Mesendoderm (in vitro differentiated cells): ENCODE measurements around the gene PLCB1.

Experiments used
- DNase-seq: peaks from one replicate; pipeline ENCODE4 v3.0.0; 2013
- H2AK5ac ChIP-seq: 2 replicates; pipeline ENCODE4 v1.6.1; 2013; ENCODE audit warnings: low read length, inconsistent platforms
- H2BK120ac ChIP-seq: 2 replicates; pipeline ENCODE4 v1.6.1; 2013; ENCODE audit warnings: low read depth, mild to moderate bottlenecking, low read length, moderate library complexity, mixed read lengths
- H2BK15ac ChIP-seq: replicated peaks from 2 replicates; pipeline ENCODE4 v1.6.1; 2013; ENCODE audit warnings: low read depth, mild to moderate bottlenecking, moderate library complexity
- H2BK5ac ChIP-seq: 2 replicates; pipeline ENCODE4 v1.6.1; 2013; ENCODE audit warnings: low read length, inconsistent platforms
- H3K18ac ChIP-seq: 2 replicates; pipeline ENCODE4 v1.6.1; 2013; ENCODE audit warnings: mild to moderate bottlenecking, low read length, mixed read lengths
- H3K23ac ChIP-seq: one replicate; pipeline ENCODE4 v1.6.1; 2013; ENCODE audit warnings: low read length
- H3K27ac ChIP-seq: 2 replicates; pipeline ENCODE4 v1.5.1; 2013; ENCODE audit warnings: low read depth, mild to moderate bottlenecking, inconsistent platforms, low read length, moderate library complexity
- H3K27me3 ChIP-seq: 2 replicates; pipeline ENCODE4 v1.6.1; 2013; ENCODE audit warnings: low read length, control low read depth, mild to moderate bottlenecking, inconsistent platforms; ENCODE audit not compliant: insufficient read depth, poor library complexity
- H3K36me3 ChIP-seq: 2 replicates; pipeline ENCODE4 v1.6.1; 2013; ENCODE audit warnings: low read length, inconsistent platforms; ENCODE audit not compliant: control insufficient read depth, insufficient read depth
- H3K4ac ChIP-seq: one replicate; pipeline ENCODE4 v1.6.1; 2013; ENCODE audit warnings: low read depth, mild to moderate bottlenecking, low read length, moderate library complexity
- H3K4me1 ChIP-seq: 2 replicates; pipeline ENCODE4 v1.6.1; 2013; ENCODE audit warnings: low read depth, low read length, inconsistent platforms; ENCODE audit not compliant: control insufficient read depth
- H3K4me2 ChIP-seq: 2 replicates; pipeline ENCODE4 v1.6.1; 2013; ENCODE audit warnings: low read length
- H3K4me3 ChIP-seq: 2 replicates; pipeline ENCODE4 v1.5.1; 2013; ENCODE audit warnings: mild to moderate bottlenecking, low read length
- H3K56ac ChIP-seq: one replicate; pipeline ENCODE4 v1.6.1; 2013; ENCODE audit warnings: low read length
- H3K79me1 ChIP-seq: 2 replicates; pipeline ENCODE4 v1.6.1; 2013; ENCODE audit warnings: low read length, inconsistent platforms
- H3K79me2 ChIP-seq: 2 replicates; pipeline ENCODE4 v1.6.1; 2013; ENCODE audit warnings: mild to moderate bottlenecking, low read length; ENCODE audit not compliant: control insufficient read depth, insufficient read depth
- H3K9ac ChIP-seq: 2 replicates; pipeline ENCODE4 v1.6.1; 2013; ENCODE audit warnings: low read length, inconsistent platforms
- H4K5ac ChIP-seq: one replicate; pipeline ENCODE4 v1.6.1; 2013; ENCODE audit warnings: low read length
- H4K8ac ChIP-seq: one replicate; pipeline ENCODE4 v1.6.1; 2013; ENCODE audit warnings: low read depth, mild to moderate bottlenecking, control low read depth, low read length, moderate library complexity
- WGBS: extraction: QIAGEN DNeasy Blood & Tissue Kit; methylation state at CpG from one replicate; pipeline ENCODE4 v1.1.7; 2013; ENCODE audit warnings: low lambda C conversion rate, missing lambda C conversion rate; ENCODE audit not compliant: insufficient coverage; ENCODE audit errors: extremely low coverage; 5-methylcytosine and 5-hydroxymethylcytosine counted together

PLCB1 gene

GRCh38 chr20:8788275-8788674 lies 656.2 kb downstream of the PLCB1 start:
- Histone ChIP-seq H3K9ac (no peak overlapping the region), H3K23ac (no peak overlapping the region), H3K27me3 (no peaks in the 10 kb centered on the region), H3K27ac (no peak overlapping the region), H2BK120ac (no peak overlapping the region), H4K5ac (no peak overlapping the region), H2BK15ac (no peak overlapping the region), H3K56ac (no peak overlapping the region), H3K18ac (no peak overlapping the region), H3K36me3 (no peaks in the 10 kb centered on the region), H3K4me1 (no peaks in the 10 kb centered on the region), H2AK5ac (no peak overlapping the region), H3K79me2 (no peaks in the 10 kb centered on the region), H3K4me3 (no peak overlapping the region), H4K8ac (no peak overlapping the region), H2BK5ac (no peak overlapping the region), H3K4ac (no peak overlapping the region), H3K4me2 (no peak overlapping the region), H3K79me1 (no peaks in the 10 kb centered on the region)
- no CpG with 5 or more reads among the region's 2 CpGs for WGBS
- no peak for DNase-seq

- no peak overlapping the region for H2BK120ac ChIP-seq
- no peak overlapping the region for H2BK15ac ChIP-seq
- no peak overlapping the region for H3K4me3 ChIP-seq
- H3K4me1 ChIP-seq = no peaks in the 10 kb centered on the region
- no peak overlapping the region for H3K9ac ChIP-seq
- no peak overlapping the region for H3K56ac ChIP-seq
- no peak overlapping the region for H3K27ac ChIP-seq
- H3K36me3 ChIP-seq = no peaks in the 10 kb centered on the region
- no peak overlapping the region for H3K23ac ChIP-seq
- peak overlapping the region; percentile 76 for H3K18ac ChIP-seq
- H3K79me2 ChIP-seq = no peaks in the 10 kb centered on the region
- H4K8ac ChIP-seq = no peak overlapping the region
- no peak overlapping the region for H3K4me2 ChIP-seq
- no peak overlapping the region for H2BK5ac ChIP-seq
- H2AK5ac ChIP-seq = no peak overlapping the region
- no peaks in the 10 kb centered on the region for H3K27me3 ChIP-seq
- no peak overlapping the region for H4K5ac ChIP-seq
- H3K79me1 ChIP-seq = no peaks in the 10 kb centered on the region
- DNase-seq = peak; percentile 56
- peak overlapping the region; percentile 9 for H3K4ac ChIP-seq
Observed at GRCh38 chr20:8788831-8789230, 656.8 kb downstream of the PLCB1 start.

DNA sequence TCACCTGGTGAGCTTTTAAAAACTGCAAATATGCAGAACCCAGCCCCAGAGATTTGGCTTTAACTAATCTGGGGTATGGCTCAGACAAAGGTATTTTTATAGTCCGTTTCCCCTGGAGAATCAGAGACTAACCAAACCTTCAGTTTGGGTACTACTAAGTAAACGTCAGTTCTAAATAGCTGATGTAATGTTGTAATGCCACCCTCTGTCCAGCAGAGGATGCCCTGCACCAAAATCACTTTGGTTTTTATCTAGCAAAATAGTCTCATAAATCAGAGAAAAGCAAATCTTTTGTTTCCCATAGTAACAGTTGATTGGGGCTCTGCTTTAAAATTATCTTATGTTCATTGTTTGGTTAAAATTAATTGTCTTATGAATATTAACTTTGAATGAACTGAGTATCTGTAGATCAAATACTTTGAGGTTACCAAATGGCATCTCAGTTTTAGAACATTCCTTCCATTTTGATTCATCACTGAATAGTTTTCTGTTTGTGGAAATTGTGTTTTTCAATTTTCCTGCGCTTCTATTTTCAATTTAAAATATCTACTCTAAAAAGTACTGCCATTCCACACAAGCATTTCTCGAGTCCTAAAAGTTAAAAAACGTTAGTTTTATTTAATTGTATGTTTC lies 658.5 kb downstream of the PLCB1 start:
- Histone ChIP-seq H3K23ac (no peak overlapping the region), H3K4ac (no peak overlapping the region), H3K79me2 (no peaks in the 10 kb centered on the region), H3K79me1 (no peaks in the 10 kb centered on the region), H3K27me3 (no peaks in the 10 kb centered on the region), H3K56ac (no peak overlapping the region), H4K5ac (no peak overlapping the region), H3K18ac (no peak overlapping the region), H4K8ac (no peak overlapping the region), H3K9ac (peak overlapping the region; percentile 31), H3K36me3 (no peaks in the 10 kb centered on the region), H3K4me2 (no peak overlapping the region), H3K4me3 (no peak overlapping the region), H3K4me1 (no peaks in the 10 kb centered on the region), H2BK5ac (no peak overlapping the region), H3K27ac (no peak overlapping the region), H2BK15ac (no peak overlapping the region), H2AK5ac (no peak overlapping the region), H2BK120ac (peak overlapping the region; percentile 45)
- WGBS = no CpG with 5 or more reads among the region's 5 CpGs
- peak; percentile 69 for DNase-seq

DNA sequence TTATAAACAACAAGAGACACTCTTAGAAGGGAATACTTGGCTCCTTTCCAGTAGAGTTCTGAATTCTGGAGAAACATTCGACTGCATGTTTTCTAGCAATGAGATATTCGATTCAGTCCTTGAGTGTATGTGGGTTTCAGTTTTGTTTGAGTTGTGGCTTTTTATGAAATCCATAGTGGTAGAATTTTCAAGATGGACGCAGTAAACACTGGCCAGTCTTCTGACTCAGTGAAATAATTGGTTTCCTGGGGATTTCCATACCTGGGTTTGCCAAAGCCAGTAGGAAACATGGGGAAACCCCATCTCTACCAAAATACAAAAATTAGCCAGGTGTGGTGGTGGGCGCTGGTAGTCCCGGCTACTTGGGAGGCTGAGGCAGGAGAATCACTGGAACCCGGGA lies 663.3 kb downstream of the PLCB1 start:
- peak overlapping the region; percentile 28 for H3K18ac ChIP-seq
- H3K27ac ChIP-seq = no peak overlapping the region
- H3K4me1 ChIP-seq = no peaks in the 10 kb centered on the region
- H3K27me3 ChIP-seq = no peaks in the 10 kb centered on the region
- H3K23ac ChIP-seq = no peak overlapping the region
- H3K56ac ChIP-seq = no peak overlapping the region
- H4K5ac ChIP-seq = no peak overlapping the region
- H2BK5ac ChIP-seq = no peak overlapping the region
- no peak overlapping the region for H3K4ac ChIP-seq
- DNase-seq = no peak
- H2BK15ac ChIP-seq = no peak overlapping the region
- no peak overlapping the region for H4K8ac ChIP-seq
- WGBS = no CpG with 5 or more reads among the region's 6 CpGs
- no peak overlapping the region for H3K4me3 ChIP-seq
- no peak overlapping the region for H2AK5ac ChIP-seq
- no peak overlapping the region for H2BK120ac ChIP-seq
- H3K79me1 ChIP-seq = no peaks in the 10 kb centered on the region
- no peak overlapping the region for H3K4me2 ChIP-seq
- no peak overlapping the region for H3K9ac ChIP-seq
- H3K79me2 ChIP-seq = no peaks in the 10 kb centered on the region
- no peaks in the 10 kb centered on the region for H3K36me3 ChIP-seq

GRCh38 chr20:8796088-8796660 lies 664.1 kb downstream of the PLCB1 start:
- WGBS = no CpG with 5 or more reads among the region's 5 CpGs
- no peak overlapping the region for H4K5ac ChIP-seq
- DNase-seq = no peak

GRCh38 chr20:8798505-8798904 lies 666.4 kb downstream of the PLCB1 start:
- no peak overlapping the region for H2BK120ac ChIP-seq
- no peaks in the 10 kb centered on the region for H3K79me2 ChIP-seq
- no peak overlapping the region for H2AK5ac ChIP-seq
- no peaks in the 10 kb centered on the region for H3K27me3 ChIP-seq
- no peak overlapping the region for H4K8ac ChIP-seq
- no peak overlapping the region for H3K9ac ChIP-seq
- no peak overlapping the region for H3K23ac ChIP-seq
- no peak overlapping the region for H3K27ac ChIP-seq
- H3K36me3 ChIP-seq = no peaks in the 10 kb centered on the region
- H3K4me3 ChIP-seq = no peak overlapping the region
- no peaks in the 10 kb centered on the region for H3K79me1 ChIP-seq
- H4K5ac ChIP-seq = no peak overlapping the region
- no peak overlapping the region for H3K56ac ChIP-seq
- H3K4ac ChIP-seq = no peak overlapping the region
- H3K4me1 ChIP-seq = no peaks in the 10 kb centered on the region
- no peak for DNase-seq
- H2BK5ac ChIP-seq = no peak overlapping the region
- no peak overlapping the region for H3K18ac ChIP-seq
- no peak overlapping the region for H3K4me2 ChIP-seq
- H2BK15ac ChIP-seq = no peak overlapping the region

More at GRCh38 chr20:8796088-8796660, 664.1 kb downstream of the PLCB1 start:
- H3K27me3 ChIP-seq = no peaks in the 10 kb centered on the region
- H3K4ac ChIP-seq = no peak overlapping the region
- no peak overlapping the region for H3K27ac ChIP-seq
- H3K36me3 ChIP-seq = no peaks in the 10 kb centered on the region
- no peak overlapping the region for H3K23ac ChIP-seq
- no peak overlapping the region for H2BK120ac ChIP-seq
- no peak overlapping the region for H3K18ac ChIP-seq
- no peaks in the 10 kb centered on the region for H3K4me1 ChIP-seq
- no peak overlapping the region for H3K4me3 ChIP-seq
- H2BK5ac ChIP-seq = no peak overlapping the region
- H3K4me2 ChIP-seq = no peak overlapping the region
- no peaks in the 10 kb centered on the region for H3K79me2 ChIP-seq
- no peak overlapping the region for H3K9ac ChIP-seq
- no peak overlapping the region for H2BK15ac ChIP-seq
- no peak overlapping the region for H2AK5ac ChIP-seq
- no peaks in the 10 kb centered on the region for H3K79me1 ChIP-seq
- no peak overlapping the region for H3K56ac ChIP-seq
- no peak overlapping the region for H4K8ac ChIP-seq
